KMS-11 (cell line): ENCODE results near the gene DIAPH3.
A peak's percentile ranks its signal among the peaks of the same experiment; 100 is the strongest.
"Not testable (repeated sequence)": the region's sequence is repeated elsewhere in the genome, so short reads cannot be mapped to it uniquely, and the experiment has no call there.

ENCODE experiments used
- H2AFZ ChIP-seq: fragments of 200-600 bp; sonication (generic); 2 replicates; pipeline ENCODE4 v1.6.1; 2016; ENCODE audit warnings: antibody characterized with exemption, mixed run types, low read depth
- H3K27ac ChIP-seq: fragments of 200-600 bp; sonication (generic); 2 replicates; pipeline ENCODE4 v1.6.1; 2016; ENCODE audit warnings: mild to moderate bottlenecking, mixed run types
- H3K27me3 ChIP-seq: fragments of 200-600 bp; sonication (generic); 2 replicates; pipeline ENCODE4 v1.6.1; 2017; ENCODE audit warnings: mild to moderate bottlenecking, low read depth, mixed run types, moderate library complexity; ENCODE audit not compliant: insufficient read depth
- H3K36me3 ChIP-seq: fragments of 200-600 bp; sonication (generic); 2 replicates; pipeline ENCODE4 v1.6.1; 2017; ENCODE audit warnings: mild to moderate bottlenecking, mixed run types; ENCODE audit not compliant: insufficient read depth
- H3K4me1 ChIP-seq: fragments of 200-600 bp; sonication (generic); 2 replicates; pipeline ENCODE4 v1.6.1; 2016; ENCODE audit warnings: mild to moderate bottlenecking, low read depth, mixed run types; ENCODE audit not compliant: poor library complexity, severe bottlenecking
- H3K4me2 ChIP-seq: fragments of 200-600 bp; sonication (generic); 2 replicates; pipeline ENCODE4 v1.7.0; 2016; ENCODE audit warnings: mild to moderate bottlenecking, mixed run types
- H3K4me3 ChIP-seq: fragments of 200-600 bp; sonication (generic); IDR thresholded peaks from 2 replicates; pipeline ENCODE4 v1.6.1; 2017; ENCODE audit warnings: low read depth, low read length, mixed read lengths; ENCODE audit not compliant: insufficient read depth
- H3K79me2 ChIP-seq: fragments of 200-600 bp; sonication (generic); 2 replicates; pipeline ENCODE4 v1.6.1; 2016; ENCODE audit warnings: low read depth, mixed run types; ENCODE audit not compliant: insufficient read depth
- H3K9ac ChIP-seq: fragments of 200-600 bp; sonication (generic); 2 replicates; pipeline ENCODE4 v1.6.1; 2016; ENCODE audit warnings: mild to moderate bottlenecking, mixed run types
- H4K20me1 ChIP-seq: fragments of 200-600 bp; sonication (generic); 2 replicates; pipeline ENCODE4 v1.6.1; 2016; ENCODE audit warnings: mild to moderate bottlenecking, mixed run types; ENCODE audit not compliant: insufficient read depth
- CTCF ChIP-seq: fragments of 200-600 bp; sonication (generic); conservative IDR thresholded peaks from 2 replicates; pipeline ENCODE4 v1.6.1; 2017; ENCODE audit warnings: low read depth, mild to moderate bottlenecking, antibody characterized with exemption, low read length, moderate library complexity, mixed read lengths

Gene DIAPH3

GRCh38 chr13:60163478-60164233, at the start of gene DIAPH3:
Gene DIAPH3, minus strand, starts transcription at chr13:60163928. Its CDS starts 162 bp downstream, at chr13:60163766.
- Histone ChIP-seq H3K4me2 (peak within 1 kb of the TSS; percentile 66), H4K20me1 (no peaks in the 10 kb centered on the region), H3K4me3 (no peak within 1 kb of the TSS), H3K79me2 (no peaks in the 10 kb centered on the region; the same call in 1 of the 2 replicates), H3K4me1 (peaks cover 9% of the 10 kb centered on the region), H3K27me3 (no peaks in the 10 kb centered on the region), H3K36me3 (no peaks in the 10 kb centered on the region), H3K9ac (peak within 1 kb of the TSS; percentile 85), H3K27ac (peak within 1 kb of the TSS; percentile 74), H2AFZ (peak within 1 kb of the TSS; percentile 82)
- TF ChIP-seq CTCF, result no peak

- H3K4me3 ChIP-seq, result no peak overlapping the region
- no peaks in the 10 kb centered on the region for H3K36me3 ChIP-seq
These were observed 49.6 kb upstream of the DIAPH3 start for GRCh38 chr13:60213236-60213744.

GRCh38 chr13:60211548-60211947, 47.8 kb upstream of the DIAPH3 start:
- no peak overlapping the region for H3K4me3 ChIP-seq
- no peak overlapping the region for H3K9ac ChIP-seq
- no peaks in the 10 kb centered on the region for H3K79me2 ChIP-seq
- no peak overlapping the region for H3K4me2 ChIP-seq
- no peaks in the 10 kb centered on the region for H3K36me3 ChIP-seq
- no peaks in the 10 kb centered on the region for H3K27me3 ChIP-seq
- H4K20me1 ChIP-seq, result no peaks in the 10 kb centered on the region
- TF ChIP-seq CTCF, result no peak
- H3K4me1 ChIP-seq, result no peaks in the 10 kb centered on the region
- no peak overlapping the region for H2AFZ ChIP-seq
- no peak overlapping the region for H3K27ac ChIP-seq

More at GRCh38 chr13:60213236-60213744, 49.6 kb upstream of the DIAPH3 start:
- Histone ChIP-seq H3K79me2 (no peaks in the 10 kb centered on the region), H2AFZ (no peak overlapping the region), H3K9ac (no peak overlapping the region), H3K4me1 (no peaks in the 10 kb centered on the region), H3K27me3 (no peaks in the 10 kb centered on the region), H3K4me2 (no peak overlapping the region), H3K27ac (no peak overlapping the region), H4K20me1 (no peaks in the 10 kb centered on the region)
- TF ChIP-seq CTCF, result no peak

GRCh38 chr13:60210510-60211330, 47.0 kb upstream of the DIAPH3 start:
- Histone ChIP-seq H2AFZ (no peak overlapping the region), H3K9ac (no peak overlapping the region), H3K79me2 (no peaks in the 10 kb centered on the region), H4K20me1 (no peaks in the 10 kb centered on the region), H3K4me2 (no peak overlapping the region), H3K4me1 (no peaks in the 10 kb centered on the region), H3K27ac (no peak overlapping the region), H3K36me3 (no peaks in the 10 kb centered on the region), H3K4me3 (no peak overlapping the region), H3K27me3 (no peaks in the 10 kb centered on the region)
- no peak for TF ChIP-seq CTCF

GRCh38 chr13:60205499-60205898, 41.8 kb upstream of the DIAPH3 start:
- H3K4me2 ChIP-seq, H3K79me2 ChIP-seq, H3K4me3 ChIP-seq, H3K27me3 ChIP-seq, H3K9ac ChIP-seq, H3K4me1 ChIP-seq, H3K27ac ChIP-seq, H4K20me1 ChIP-seq, H2AFZ ChIP-seq, H3K36me3 ChIP-seq: not testable (repeated sequence)
